Heart left ventricle (tissue), 16 donors: ENCODE results near the gene RALGPS1. TPM values are rescaled to one million over a fixed set of nuclear protein-coding genes. Genes with fewer than 3 reads are reported as not detected.

Experiments used
- ATAC-seq, 4 donors: fragments of 200-7000 bp; cut with Tn5 transposase; one replicate each; pipeline ENCODE4 v1.9.1; 2020 to 2022; ENCODE audit warnings: moderate library complexity in 4 of 4, mild to moderate bottlenecking in 3 of 4, moderate number of reproducible peaks in 1 of 4
- DNase-seq, 5 donors: peaks; one replicate each; pipeline ENCODE4 v3.0.0-alpha.2; 2020
- H3K27ac ChIP-seq, 12 donors: fragments of 200-600 bp; sonication (generic) in 4 of 12; one replicate each; pipeline versions ENCODE4 v1.5.0 to v1.8.0; 2016 to 2022; ENCODE audit warnings: mild to moderate bottlenecking in 2 of 12
- H3K27me3 ChIP-seq, 9 donors: fragments of 200-600 bp; sonication (generic) in 2 of 9; one replicate each; pipeline versions ENCODE4 v1.5.1 to v1.8.0; 2016 to 2022; ENCODE audit warnings: mild to moderate bottlenecking in 3 of 9
- H3K36me3 ChIP-seq, 9 donors: fragments of 200-600 bp; sonication (generic) in 2 of 9; one replicate each; pipeline versions ENCODE4 v1.5.0 to v1.8.0; 2018 to 2022; ENCODE audit warnings: mild to moderate bottlenecking in 2 of 9
- H3K4me1 ChIP-seq, 12 donors: fragments of 200-600 bp; sonication (generic) in 4 of 12; one replicate each; pipeline versions ENCODE4 v1.5.0 to v1.8.0; 2016 to 2022; ENCODE audit warnings: mild to moderate bottlenecking in 3 of 12
- H3K4me3 ChIP-seq, 12 donors: fragments of 200-600 bp; sonication (generic) in 4 of 12; one replicate each; pipeline versions ENCODE4 v1.5.0 to v1.8.0; 2017 to 2022; ENCODE audit warnings: mild to moderate bottlenecking in 9 of 12, moderate library complexity in 4 of 12
- H3K9me3 ChIP-seq, 12 donors: fragments of 200-600 bp; sonication (generic) in 4 of 12; one replicate each; pipeline versions ENCODE4 v1.5.0 to v1.8.0; 2016 to 2022; ENCODE audit warnings: mild to moderate bottlenecking in 1 of 12
- POLR2A ChIP-seq, 2 donors: fragments of 450-650 bp; IDR thresholded peaks; one replicate each; pipeline ENCODE4 v1.6.1; 2017; ENCODE audit warnings: antibody characterized with exemption in 2 of 2, mild to moderate bottlenecking in 2 of 2, moderate library complexity in 2 of 2
- WGBS, 4 donors: extraction: QIAGEN DNeasy Blood & Tissue Kit in 2 of 4; methylation state at CpG; one replicate each; pipeline versions ENCODE4 v1.1.5 to v1.1.7; 2013 to 2018; 5-methylcytosine and 5-hydroxymethylcytosine counted together
- intact Hi-C, 10 donors: fragments of 100-400 bp; cut with DNase I; formaldehyde crosslinking; loops; one replicate each; pipeline versions ENCODE4 v1.11.1 to v1.14.2; 2022
- long read RNA-seq, 3 donors: library from polyadenylated mRNA; unstranded; transcript quantifications; one replicate each; pipeline ENCODE4 v2.0.0, GENCODE V29; 2020 to 2021
- polyA plus RNA-seq, 2 donors: library from polyadenylated mRNA; stranded (reverse); fragments of 200-250 nt; gene quantifications; one replicate each; pipeline ENCODE4 v1.2.3, GENCODE V29; 2013
- total RNA-seq, 9 donors: library from RNA; depleted of rRNA in 2 of 9; stranded (reverse); fragments of >200 nt in 2 of 9; fragmentation: NEBNext Ultra II Directional in 3 of 9; extraction: Animal tissue kit (Norgen Biotek cat#: 25700) in 3 of 9; gene quantifications; one replicate each; pipeline versions ENCODE4 v1.1.0 to v1.2.4, GENCODE V29; 2016 to 2023
- TF ChIP-seq, protein P1 (sequence below), 12 donors: fragments of 200-600 bp; sonication (generic) in 4 of 12; IDR thresholded peaks; one replicate each; pipeline versions ENCODE4 v1.5.0 to v1.8.0; 2018 to 2022; ENCODE audit warnings: antibody characterized with exemption in 12 of 12, mild to moderate bottlenecking in 5 of 12
- donor health status: ischemic (EF 13 %, LVEDD 7.1; RV severe dilation, severe dysfunction).
- donor health status: healthy with polysubstance abuse.
- donor health status: DM: no; HTN: yes; CAD: no.
- donor health status: DM: no; HTN: no; CAD: no.
- donor health status: ischemic (EF 25% LVEDD 6.9; RV normal size, moderate dysfunction).
- donor health status: ischemic (EF 25% LVEDD 5.7; RV mildly dilated, moderate dysfunction).
- donor health status: healthy.
- donor health status: DM: yes; HTN: yes; CAD: no.
- donor health status: ischemic (EF 35%, LVEDD 5.7; RV mildly dilated, moderate dysfunction).
- donor health status: nonischemic (EF 11% LVEDD 7.7; RV severe dilation, severe dysfunction).
- donor health status: DM: yes; HTN: yes; CAD: no.
- donor health status: PGD.
- donor health status: ischemic (EF 29% LVEDD 5.4; RV normal size, mild dysfunction).
- donor health status: nonischemic (EF 23%, LVEDD 6.1; RV moderate dilation, normal function).

The RALGPS1 gene, protein sequence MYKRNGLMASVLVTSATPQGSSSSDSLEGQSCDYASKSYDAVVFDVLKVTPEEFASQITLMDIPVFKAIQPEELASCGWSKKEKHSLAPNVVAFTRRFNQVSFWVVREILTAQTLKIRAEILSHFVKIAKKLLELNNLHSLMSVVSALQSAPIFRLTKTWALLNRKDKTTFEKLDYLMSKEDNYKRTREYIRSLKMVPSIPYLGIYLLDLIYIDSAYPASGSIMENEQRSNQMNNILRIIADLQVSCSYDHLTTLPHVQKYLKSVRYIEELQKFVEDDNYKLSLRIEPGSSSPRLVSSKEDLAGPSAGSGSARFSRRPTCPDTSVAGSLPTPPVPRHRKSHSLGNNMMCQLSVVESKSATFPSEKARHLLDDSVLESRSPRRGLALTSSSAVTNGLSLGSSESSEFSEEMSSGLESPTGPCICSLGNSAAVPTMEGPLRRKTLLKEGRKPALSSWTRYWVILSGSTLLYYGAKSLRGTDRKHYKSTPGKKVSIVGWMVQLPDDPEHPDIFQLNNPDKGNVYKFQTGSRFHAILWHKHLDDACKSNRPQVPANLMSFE
- 10 to 100 TPM in 8 of 9 donors, 1 to 10 TPM in 1; 9.7 to 21.8 (median 14.4) TPM for total RNA-seq
- 10 to 100 TPM in 1 of 2 donors, 1 to 10 TPM in 1; 8.0 to 15.8 TPM for polyA plus RNA-seq
- long read RNA-seq, donor 1, partial matches to known transcripts: 2 of 15 reads
- long read RNA-seq, donor 1, other reads (novel, unspliced or antisense): 12 of 15 reads
- long read RNA-seq, donor 2, full-length matches to known transcripts: 1 of 10 reads
- long read RNA-seq, donor 2, partial matches to known transcripts: 2 of 10 reads
- long read RNA-seq, donor 2, other reads (novel, unspliced or antisense): 7 of 10 reads
- long read RNA-seq, donor 3, partial matches to known transcripts: 0 of 10 reads
- long read RNA-seq, donor 3, other reads (novel, unspliced or antisense): 9 of 10 reads

GRCh38 chr9:126914458-126915280 is at the start of gene RALGPS1:
Gene RALGPS1 (plus strand): TSS chr9:126914782. CDS start chr9:126962290, 47,508 bp downstream.
- peaks cover 0 to 6% (median 0%) of the 10 kb centered on the region in 12 donors for H3K9me3 ChIP-seq
- peaks cover 0 to 12% (median 7%) of the 10 kb centered on the region in 12 donors for H3K4me1 ChIP-seq
- H3K27ac ChIP-seq: peak within 1 kb of the TSS in 11 of 12 donors; percentile 46 to 85 (median 80)
- WGBS, 4 donors: 0 to 2% (median 1%) methylated on average over 20 to 105 of the region's 105 CpGs
- peak; percentile 97 to 98 (median 98) for DNase-seq
- intact Hi-C loops: loop anchor here in 2 of 10 donors (2.0 kb wide), 1 partner anchor 54 kb away; the partner anchor contains the start of gene ZBTB34 (in 2 of the 2)
- no peaks in the 10 kb centered on the region for H3K27me3 ChIP-seq
- H3K4me3 ChIP-seq: peak within 1 kb of the TSS in 11 of 12 donors; percentile 25 to 88 (median 63)
- TF ChIP-seq, protein P1, sequence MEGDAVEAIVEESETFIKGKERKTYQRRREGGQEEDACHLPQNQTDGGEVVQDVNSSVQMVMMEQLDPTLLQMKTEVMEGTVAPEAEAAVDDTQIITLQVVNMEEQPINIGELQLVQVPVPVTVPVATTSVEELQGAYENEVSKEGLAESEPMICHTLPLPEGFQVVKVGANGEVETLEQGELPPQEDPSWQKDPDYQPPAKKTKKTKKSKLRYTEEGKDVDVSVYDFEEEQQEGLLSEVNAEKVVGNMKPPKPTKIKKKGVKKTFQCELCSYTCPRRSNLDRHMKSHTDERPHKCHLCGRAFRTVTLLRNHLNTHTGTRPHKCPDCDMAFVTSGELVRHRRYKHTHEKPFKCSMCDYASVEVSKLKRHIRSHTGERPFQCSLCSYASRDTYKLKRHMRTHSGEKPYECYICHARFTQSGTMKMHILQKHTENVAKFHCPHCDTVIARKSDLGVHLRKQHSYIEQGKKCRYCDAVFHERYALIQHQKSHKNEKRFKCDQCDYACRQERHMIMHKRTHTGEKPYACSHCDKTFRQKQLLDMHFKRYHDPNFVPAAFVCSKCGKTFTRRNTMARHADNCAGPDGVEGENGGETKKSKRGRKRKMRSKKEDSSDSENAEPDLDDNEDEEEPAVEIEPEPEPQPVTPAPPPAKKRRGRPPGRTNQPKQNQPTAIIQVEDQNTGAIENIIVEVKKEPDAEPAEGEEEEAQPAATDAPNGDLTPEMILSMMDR (IDR thresholded peaks at IDR 0.05): no peak
- TF ChIP-seq POLR2A (IDR thresholded peaks at IDR 0.05): peak in 1 of 2 donors; percentile 70
- no peaks in the 10 kb centered on the region for H3K36me3 ChIP-seq
- ATAC-seq: peak; percentile 99 to 100 (median 100)

DNA sequence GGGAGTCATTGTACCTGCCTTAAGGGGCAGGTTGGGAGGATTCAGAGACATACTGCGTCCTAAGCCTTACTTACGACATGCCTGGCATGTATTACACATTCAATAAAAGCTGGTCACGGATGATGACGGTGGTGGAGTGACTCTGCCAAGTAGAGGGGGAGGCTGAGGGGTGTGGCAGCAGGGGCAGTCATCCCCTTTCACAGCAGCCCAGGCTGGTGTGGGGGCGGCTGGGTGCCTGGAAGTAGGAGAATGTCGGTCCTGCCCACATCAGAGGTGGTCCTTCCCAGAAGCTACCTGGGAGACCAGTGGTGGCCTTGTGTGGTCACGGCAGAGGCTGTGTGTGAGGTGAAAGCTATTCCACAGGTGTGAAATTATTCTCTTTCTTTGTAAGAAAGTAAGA is 45.2 kb upstream of the RALGPS1 start:
- WGBS, 4 donors: 87 to 93% (median 92%) methylated on average over 7 of the region's 7 CpGs
- Histone ChIP-seq H3K4me1 (peaks cover 0 to 17% (median 5%) of the 10 kb centered on the region in 12 donors), H3K27ac (no peak overlapping the region), H3K9me3 (no peaks in the 10 kb centered on the region), H3K36me3 (peaks cover 0 to 36% (median 22%) of the 10 kb centered on the region in 9 donors), H3K27me3 (no peaks in the 10 kb centered on the region), H3K4me3 (no peak overlapping the region)
- intact Hi-C loops: no loop called here
- DNase-seq: no peak
- TF ChIP-seq POLR2A (IDR thresholded peaks at IDR 0.05): no peak
- TF ChIP-seq, protein P1 (IDR thresholded peaks at IDR 0.05): no peak
- peak in 2 of 4 donors; percentile 11 to 29 for ATAC-seq

DNA sequence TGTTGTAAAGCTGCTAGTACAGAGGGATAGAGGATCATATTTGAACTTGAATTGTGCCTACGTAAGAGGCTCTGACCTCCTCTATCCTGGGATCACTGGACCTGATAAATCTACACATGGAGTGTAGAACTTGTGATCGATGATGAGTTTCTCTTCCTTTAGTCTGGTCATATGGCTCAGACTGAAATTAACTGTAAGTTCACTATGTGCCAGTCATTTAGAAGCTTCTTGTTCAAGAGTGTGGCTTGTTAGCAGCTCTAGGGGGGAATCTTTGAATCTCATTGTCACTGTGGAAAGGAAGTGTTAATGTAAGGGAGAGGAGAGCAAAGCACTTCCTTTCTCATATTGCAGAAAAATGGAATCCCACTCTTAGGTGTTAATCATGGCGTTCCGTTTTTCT is 42.1 kb upstream of the RALGPS1 start:
- intact Hi-C loops: no loop called here
- DNase-seq: no peak
- Histone ChIP-seq H3K27ac (no peak overlapping the region), H3K4me3 (no peak overlapping the region), H3K27me3 (no peaks in the 10 kb centered on the region), H3K9me3 (no peaks in the 10 kb centered on the region), H3K36me3 (peaks cover 0 to 10% (median 4%) of the 10 kb centered on the region in 9 donors), H3K4me1 (peaks cover 0 to 22% (median 7%) of the 10 kb centered on the region in 12 donors)
- no peak for TF ChIP-seq POLR2A (IDR thresholded peaks at IDR 0.05)
- TF ChIP-seq, protein P1 (IDR thresholded peaks at IDR 0.05): no peak
- WGBS, 4 donors: 64 to 73% (median 66%) methylated on average over 4 of the region's 4 CpGs
- no peak for ATAC-seq
